ENCODE measurements around the gene CRADD.
"Not testable (repeated sequence)": the region's sequence is repeated elsewhere in the genome, so short reads cannot be mapped to it uniquely, and the experiment has no call there.

CRADD gene

GRCh38 chr12:93677195-93678064 lies at the start of gene CRADD:
TSS of gene CRADD (plus strand) at chr12:93677375.
- FAIRE-seq: peak; percentile 96

- FAIRE-seq: no peak
These were observed 44.8 kb upstream of the CRADD start for GRCh38 chr12:93632383-93632782.

GRCh38 chr12:93634416-93634815 lies 42.8 kb upstream of the CRADD start:
- no peak for FAIRE-seq

GRCh38 chr12:93636708-93637107 lies 40.5 kb upstream of the CRADD start:
- FAIRE-seq: no peak

GRCh38 chr12:93638095-93638494 lies 39.1 kb upstream of the CRADD start:
- no peak for FAIRE-seq

GRCh38 chr12:93638954-93639353 lies 38.2 kb upstream of the CRADD start:
- no peak for FAIRE-seq

GRCh38 chr12:93639406-93639805 lies 37.8 kb upstream of the CRADD start:
- FAIRE-seq: no peak

- FAIRE-seq: not testable (repeated sequence)
These were observed 35.8 kb upstream of the CRADD start for GRCh38 chr12:93641380-93641779.

GRCh38 chr12:93642751-93643150 lies 34.4 kb upstream of the CRADD start:
- no peak for FAIRE-seq

GRCh38 chr12:93645702-93646101 lies 31.5 kb upstream of the CRADD start:
- FAIRE-seq: no peak

GRCh38 chr12:93650626-93651025 lies 26.5 kb upstream of the CRADD start:
- FAIRE-seq: no peak

GRCh38 chr12:93653079-93653478 lies 24.1 kb upstream of the CRADD start:
- no peak for FAIRE-seq

GRCh38 chr12:93653712-93654111 lies 23.5 kb upstream of the CRADD start:
- FAIRE-seq: no peak

GRCh38 chr12:93654421-93654820 lies 22.8 kb upstream of the CRADD start:
- no peak for FAIRE-seq

- FAIRE-seq: no peak
These were observed 20.1 kb upstream of the CRADD start for GRCh38 chr12:93657071-93657470.

GRCh38 chr12:93661021-93661420 lies 16.2 kb upstream of the CRADD start:
- FAIRE-seq: no peak

GRCh38 chr12:93663006-93663728 lies 14.0 kb upstream of the CRADD start:
- no peak for FAIRE-seq

- FAIRE-seq: no peak
These were observed 13.5 kb upstream of the CRADD start for GRCh38 chr12:93663729-93664084.

GRCh38 chr12:93664573-93665138 lies 12.5 kb upstream of the CRADD start:
- no peak for FAIRE-seq

- FAIRE-seq: peak; percentile 78
These were observed 9.5 kb upstream of the CRADD start for GRCh38 chr12:93667672-93668071.

GRCh38 chr12:93668919-93669418 lies 8.2 kb upstream of the CRADD start:
- no peak for FAIRE-seq

- FAIRE-seq: no peak
These were observed 7.7 kb upstream of the CRADD start for GRCh38 chr12:93669452-93669851.

GRCh38 chr12:93670104-93670503 lies 7.1 kb upstream of the CRADD start:
- FAIRE-seq: no peak

- no peak for FAIRE-seq
These were observed 6.1 kb upstream of the CRADD start for GRCh38 chr12:93671044-93671443.

Measured in endometrium (tissue), 2 donors.